Measurements from ENCODE around the gene PSD4.
A peak's percentile ranks its signal among the peaks of the same experiment; 100 is the strongest.

PSD4 gene

DNA sequence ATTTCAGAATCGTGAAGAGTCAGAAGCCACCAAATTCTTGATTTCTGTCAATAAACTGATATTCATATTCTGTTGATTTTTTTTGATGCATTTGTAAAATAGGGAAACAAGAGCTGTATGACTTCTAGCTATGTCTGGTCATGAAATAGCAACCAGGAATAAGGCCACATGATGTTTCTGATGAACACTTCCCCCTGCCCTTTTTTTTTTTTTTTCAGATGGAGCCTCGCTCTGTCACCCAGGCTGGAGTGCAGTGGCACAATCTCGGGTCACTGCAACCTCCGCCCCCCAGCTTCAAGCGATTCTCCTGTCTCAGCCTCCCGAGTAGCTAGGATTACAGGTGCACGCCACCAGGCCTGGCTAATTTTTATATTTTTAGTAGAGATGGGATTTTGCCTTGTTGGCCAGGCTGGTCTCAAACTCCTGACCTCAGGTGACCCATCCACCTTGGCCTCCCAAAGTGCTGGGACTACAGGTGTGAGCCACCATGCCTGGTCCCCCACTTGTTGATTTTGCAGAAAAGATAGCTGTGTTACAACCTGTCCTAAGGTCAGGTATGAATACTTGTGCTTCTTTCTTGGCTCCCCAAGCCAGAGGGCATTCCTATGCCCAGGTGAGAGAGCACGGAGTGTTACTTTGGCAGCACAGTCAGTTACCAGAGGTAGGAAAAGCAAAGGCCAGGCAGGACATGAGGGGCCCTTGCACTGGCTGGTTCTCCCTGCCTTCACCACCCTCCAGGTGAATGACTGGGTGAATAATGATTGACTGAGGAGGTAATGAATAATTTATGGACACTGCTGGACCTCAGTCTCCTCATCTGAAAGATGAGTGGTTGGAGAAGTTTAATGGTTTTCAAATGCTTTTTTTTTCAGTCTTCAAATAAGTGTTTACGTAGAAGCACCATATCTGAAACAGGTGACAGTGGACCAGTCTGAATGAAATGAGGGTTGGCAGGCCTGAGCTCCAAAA is 65.4 kb downstream of the PSD4 start:
- DNase-seq (ENCODE audit: low read depth), result no peak

DNA sequence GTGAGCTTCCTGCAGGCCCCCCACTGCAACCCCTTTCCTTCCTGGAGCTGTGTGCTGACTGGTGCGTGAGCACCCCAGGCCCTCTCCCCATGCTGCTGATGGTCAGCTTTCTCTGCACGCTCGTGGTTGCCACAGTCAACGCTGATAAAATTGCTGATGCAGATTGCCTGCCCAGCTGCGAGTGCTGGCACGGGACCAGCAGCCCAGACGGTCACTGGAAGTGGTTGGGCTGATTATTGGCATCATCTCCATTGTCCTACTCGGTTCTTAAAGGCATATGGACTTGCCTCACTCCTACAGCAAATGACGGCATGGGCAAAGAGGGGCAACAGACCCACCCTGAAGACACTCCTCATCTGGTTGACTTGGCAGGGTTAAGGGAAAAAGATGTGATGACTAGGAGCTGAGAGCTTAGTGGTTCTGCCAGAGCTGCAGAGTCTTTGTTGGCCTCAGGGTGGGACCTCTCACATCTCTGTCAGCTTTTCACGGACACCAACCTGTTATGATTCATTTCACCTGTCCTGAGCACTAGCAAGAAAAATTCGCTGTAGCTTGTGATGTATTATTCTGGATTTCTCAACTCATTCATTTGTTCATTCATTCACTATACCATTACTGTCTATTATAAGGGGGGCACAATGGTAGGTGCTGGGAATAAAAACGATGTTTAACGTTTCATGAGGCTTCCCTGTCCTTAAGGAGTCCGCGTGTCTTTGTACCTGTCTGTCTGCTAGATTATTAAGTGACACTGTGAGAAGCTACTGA is 66.6 kb downstream of the PSD4 start:
- DNase-seq (ENCODE audit: low read depth), result peak; percentile 96

DNA sequence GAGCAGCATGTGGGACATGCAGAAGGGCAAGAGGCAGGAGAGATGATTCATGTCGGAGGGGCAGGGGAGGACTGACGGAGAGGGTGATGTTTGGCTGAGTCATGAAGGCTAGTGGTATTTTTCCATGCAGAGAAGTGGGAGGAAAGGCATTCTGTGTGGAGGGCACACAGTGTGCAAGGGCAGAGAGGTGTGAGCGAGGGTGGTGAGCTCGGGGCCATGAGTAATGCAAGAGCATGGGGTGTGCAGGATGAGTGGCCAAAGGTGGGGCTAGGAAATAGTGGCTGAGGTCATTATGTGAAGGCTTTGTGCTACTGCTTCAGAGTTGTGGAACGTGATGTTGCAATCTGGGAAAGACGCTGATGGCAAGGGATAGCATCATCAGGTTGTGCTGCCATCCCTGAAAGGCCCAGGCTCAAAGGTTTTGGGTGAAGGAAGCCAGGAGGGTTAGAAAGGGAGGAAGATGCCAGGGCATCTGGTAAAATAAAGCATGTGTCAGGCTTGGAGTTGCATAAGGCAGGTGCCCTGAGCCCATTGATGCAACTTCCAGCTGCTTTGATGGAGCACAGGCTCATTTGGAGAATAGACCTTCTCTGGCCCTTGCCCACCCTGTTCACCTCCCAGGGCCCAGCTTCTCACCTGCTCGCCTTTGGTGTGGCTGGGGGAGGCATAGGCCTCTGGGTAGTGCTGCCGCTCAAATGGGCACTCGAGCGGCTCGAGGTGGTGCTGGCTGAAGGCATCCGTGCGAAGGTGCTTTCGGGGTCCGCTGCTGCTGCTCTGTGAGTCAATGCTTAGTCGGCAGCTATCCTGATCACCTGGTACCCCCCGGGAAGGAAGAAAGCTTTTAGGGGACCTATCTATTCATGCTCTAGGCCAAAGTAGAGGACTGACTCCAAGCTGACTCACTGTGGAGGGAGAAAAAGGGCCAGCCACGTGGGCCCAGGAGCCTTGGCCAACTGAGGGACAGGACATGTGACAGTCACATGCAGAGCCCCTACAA is 67.4 kb downstream of the PSD4 start:
- DNase-seq (ENCODE audit: low read depth), result peak; percentile 98

DNA sequence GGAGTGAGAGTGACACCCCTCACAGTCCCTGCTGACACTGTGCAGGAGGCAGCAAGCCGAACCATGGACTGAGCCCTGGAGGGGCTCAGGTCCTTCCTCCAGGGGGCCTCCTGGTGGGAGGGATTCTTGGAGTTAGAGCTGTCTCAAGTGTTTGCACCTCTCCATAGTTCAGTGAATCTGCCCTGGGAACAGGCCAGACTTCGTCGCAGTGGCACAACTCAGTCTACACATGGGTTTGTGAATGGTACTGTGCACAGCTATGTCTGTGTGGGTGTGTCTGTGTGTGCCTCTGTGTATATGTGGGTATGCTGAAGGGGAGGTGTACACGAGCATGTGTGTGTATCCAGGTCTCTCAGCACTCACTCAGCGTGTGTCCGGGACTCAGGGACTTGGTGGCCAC is 68.6 kb downstream of the PSD4 start:
- no peak for DNase-seq (ENCODE audit: low read depth)

DNA sequence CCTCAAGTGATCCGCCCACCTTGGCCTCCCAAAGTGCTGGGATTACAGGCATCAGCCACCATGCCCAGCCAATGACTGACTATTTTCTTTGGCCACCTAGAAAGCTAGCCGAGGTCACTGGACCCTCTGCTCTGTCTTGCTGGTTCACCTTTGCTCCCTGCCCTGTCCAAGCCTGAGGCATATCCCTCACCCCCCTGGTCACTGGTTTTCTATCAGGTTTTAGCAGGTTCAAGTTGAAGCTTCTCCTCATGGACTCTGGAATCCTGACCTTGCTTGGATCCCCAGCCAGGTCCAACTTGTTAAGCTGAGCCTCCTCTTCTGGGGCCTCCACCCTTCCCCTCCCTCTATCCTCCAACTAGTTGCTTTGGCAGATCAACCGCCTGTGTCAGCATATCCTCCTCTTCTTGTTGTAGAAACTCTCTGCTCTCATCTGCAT is 71.5 kb downstream of the PSD4 start:
- no peak for DNase-seq (ENCODE audit: low read depth)

DNA sequence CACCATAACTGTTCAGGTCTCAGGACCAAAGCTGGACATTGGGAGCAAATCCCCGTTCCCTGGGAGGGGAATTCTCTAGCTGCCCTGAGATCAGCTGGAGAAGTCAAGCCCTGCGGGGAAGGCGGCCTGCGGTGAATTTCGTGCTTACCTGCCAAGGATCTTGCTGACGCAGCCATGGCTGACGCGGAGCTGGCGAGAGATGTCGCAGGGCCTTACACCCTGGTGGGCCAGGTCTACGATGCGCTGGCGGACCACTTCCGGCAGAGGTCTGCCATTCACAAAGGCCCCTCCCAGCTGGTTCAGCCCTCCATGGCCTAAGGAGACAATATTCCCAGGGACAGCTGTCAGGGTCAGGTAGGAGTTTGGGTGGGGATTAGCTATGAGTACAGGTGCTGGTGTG is 72.8 kb downstream of the PSD4 start:
- no peak for DNase-seq (ENCODE audit: low read depth)

DNA sequence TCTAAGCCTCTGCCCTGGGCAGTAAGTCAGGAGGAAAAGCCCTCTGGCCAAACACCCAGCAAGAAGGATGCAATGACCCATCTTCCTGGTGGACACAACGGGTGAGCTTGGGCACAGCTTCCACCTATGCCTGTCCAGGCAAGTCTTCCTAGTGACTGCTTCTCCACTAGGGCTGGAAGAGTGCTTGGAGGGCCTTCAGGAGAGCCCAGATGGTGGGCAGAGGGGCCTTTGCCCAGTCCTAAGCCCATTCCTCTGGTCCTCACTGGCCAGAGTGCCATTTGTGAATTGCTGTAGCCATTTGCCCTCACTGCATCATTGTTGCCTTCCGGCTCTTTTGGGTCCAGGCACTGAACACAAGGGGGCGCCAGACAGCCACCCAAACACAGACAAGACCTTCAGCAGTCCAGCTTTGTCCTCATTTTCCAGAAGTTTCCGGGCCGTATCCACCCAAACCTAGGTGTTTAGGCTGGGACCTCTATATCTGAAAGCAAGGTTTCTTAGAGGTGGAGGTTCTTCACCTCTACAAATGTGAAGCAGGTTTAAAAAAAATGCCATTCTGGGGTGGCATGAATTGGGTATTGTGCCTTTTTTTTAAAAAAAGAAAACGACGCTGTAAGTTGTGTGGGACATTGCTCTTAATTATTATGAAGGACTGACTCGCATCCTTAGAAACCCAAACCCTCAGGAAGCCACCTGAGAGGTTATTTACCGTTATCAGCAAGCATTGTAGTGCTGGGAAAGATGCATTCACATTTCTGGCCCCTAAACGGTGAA is 75.4 kb downstream of the PSD4 start:
- peak; percentile 67 for DNase-seq (ENCODE audit: low read depth)

DNA sequence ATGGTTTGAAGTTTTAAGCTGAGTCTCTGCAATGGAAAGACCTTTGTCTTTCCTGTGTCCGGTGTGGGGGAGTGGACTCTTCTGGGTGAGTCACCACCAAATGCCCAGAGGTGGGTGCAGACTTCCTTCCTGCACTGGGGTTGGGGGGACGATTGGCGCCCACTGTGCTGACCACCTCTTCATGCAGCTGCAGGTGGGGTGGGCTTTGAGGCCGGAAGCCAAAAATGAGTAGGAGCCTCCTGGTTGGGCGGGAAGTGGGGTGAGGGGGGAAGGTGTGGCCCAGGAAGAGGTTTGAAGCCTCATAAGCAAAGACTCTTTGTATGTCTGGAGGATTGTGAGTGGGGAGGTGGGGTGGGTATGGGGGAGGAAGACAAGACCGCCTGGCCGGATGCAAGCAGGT is 77.3 kb downstream of the PSD4 start:
- DNase-seq (ENCODE audit: low read depth), result no peak

DNA sequence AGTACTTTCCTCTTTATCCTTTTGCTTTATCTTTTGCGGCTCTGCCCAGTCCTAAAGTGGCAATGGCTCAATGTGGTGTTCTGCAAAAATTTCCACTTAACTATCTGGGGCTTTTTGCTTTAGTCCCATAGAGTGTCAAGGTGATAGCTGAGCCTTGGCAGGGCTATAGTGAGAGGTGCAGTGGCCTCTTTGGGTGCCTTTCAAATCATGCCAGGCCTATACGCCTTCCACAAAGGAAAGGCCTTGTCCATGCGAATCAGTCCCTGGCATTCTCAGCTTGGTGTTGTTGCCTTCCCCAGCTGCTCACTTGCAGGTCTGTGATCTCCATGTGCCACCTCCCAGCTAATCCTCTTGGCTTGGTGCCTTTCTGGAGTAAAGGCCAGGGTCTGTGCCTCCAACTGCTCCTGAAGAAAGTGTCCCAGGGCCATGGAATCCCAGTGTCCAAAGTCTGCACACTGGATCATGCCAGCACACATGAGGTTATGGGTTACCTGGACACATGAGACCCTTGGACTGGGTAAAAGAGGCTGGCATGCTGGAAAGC is 78.3 kb downstream of the PSD4 start:
- no peak for DNase-seq (ENCODE audit: low read depth)

DNA sequence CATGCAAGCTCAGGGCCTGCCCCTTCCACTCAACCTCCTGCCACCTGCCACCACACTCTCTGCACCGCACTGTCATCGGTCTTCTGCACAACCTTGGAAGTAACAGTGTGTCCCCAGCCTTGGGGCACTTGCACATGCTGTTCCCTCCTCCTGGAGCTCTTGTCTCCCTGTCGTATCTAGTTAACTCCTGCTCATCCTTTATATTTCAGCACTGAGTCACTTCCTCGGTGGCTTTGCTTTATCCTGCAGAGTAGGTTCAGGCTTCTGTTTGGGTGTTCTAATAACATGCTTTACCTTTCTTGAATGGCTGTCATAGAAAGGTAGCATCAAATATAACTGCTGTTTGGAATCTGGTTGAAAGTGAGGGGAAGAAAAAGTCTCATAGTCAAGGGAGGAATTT is 79.7 kb downstream of the PSD4 start:
- DNase-seq (ENCODE audit: low read depth), result no peak

DNA sequence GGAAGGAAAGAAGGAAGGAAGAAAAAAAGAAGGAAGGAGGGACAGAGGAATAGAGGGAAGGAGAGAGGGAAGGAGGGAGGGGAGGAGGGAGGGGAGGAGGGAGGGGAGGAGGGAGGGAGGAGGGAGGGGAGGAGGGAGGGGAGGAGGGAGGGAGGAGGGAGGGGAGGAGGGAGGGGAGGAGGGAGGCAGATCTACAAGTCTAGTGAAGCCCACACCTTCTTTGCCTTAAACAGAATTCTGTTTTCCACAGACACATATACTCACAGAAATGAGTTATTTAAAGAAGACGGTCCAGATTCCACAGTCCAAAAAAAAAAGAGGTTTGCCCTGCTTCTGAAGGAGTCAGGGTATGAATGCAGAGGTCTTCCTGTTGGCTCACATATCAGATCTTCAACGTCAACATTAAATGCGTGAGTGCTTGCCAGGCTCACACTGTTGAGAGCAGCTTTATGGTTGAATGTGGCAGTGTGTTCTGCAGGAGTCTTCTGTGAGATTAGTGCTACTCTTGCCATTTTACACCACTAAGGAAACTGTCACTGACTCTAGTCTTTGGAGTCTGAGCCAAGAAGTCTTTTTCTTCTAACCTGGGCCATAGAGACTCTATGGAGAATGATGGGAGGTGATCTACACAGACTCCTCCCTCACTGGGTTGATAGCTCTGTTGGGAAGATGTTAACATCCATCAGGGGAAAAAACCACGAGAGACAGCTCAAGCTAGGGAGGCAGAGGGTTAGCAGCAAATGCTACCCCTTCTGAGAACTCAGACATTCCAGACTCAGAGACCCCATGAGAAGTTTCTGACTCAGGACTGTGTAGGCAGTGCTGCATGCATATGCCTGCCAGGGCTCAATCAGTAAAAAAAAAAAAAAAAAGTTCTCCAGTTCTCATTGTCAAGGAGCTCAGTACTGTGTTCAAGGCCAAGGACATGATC is 81.6 kb downstream of the PSD4 start:
- no peak for DNase-seq (ENCODE audit: low read depth)

DNA sequence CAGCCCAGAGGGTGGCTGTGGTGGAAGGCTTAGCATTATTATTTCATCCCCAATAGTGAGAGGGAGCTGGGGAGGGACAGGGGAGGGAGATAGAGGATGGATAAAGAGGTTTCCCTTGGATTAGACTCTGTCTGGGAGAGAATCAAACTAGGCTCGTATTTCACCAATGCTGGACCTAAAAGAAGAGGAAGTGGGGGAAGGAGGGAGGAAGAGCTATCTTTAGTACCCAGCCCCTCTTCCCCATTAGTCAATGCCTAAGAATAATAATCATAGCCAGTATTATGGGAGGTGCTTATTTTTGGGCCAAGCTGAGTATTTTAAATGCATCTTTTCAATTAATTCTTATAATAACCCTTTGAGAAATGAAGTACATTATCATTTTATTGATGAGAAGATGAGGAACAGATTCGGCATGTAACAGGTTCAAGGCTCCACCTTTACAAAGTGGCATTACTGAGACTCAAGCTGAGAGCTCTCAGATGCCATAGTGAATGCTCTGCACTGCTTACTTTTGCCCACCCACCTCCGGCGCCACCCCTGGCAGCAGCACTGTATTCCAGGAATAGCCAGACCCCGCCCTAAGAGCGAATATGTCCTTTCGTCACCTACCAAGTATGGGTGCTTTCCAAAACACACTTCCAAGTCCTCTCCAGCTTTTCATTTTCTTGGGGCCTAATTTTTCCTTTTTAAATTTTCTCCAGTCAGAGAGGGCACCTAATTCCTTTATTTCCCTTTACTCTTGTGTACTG is 83.9 kb downstream of the PSD4 start:
- no peak for DNase-seq (ENCODE audit: low read depth)

DNA sequence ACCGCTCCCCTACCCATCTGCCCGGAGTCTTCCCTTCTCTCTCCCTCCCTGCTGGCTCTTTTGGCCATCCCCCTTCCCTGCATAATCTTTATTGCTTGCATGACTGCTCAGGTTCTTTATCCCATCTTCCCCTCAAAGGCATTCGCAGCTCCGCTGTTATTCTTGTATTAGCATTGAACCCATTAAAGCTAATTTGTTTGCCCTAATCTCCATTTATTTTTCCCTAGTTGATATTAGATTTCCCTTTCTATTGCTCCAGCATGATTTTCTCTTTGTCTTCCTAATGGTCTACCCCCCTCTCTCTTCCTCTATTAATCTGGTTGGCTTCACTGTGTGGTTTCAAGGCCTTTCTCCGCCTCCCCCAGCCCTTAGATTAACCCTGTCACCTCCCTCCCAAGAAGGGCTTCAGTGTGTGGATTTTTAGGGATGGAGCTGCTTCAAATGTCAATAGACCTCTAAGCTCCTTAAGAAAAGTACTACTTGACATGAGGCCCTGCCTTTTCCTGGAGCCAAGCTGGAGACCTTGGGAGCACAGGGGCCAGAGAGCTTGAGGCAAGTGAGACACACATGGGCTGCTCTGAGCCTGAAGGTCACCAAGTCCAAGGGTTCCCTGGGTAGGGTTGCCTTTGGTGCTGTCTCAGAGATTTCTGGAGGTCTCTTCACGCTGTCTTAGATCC is 84.8 kb downstream of the PSD4 start:
- DNase-seq (ENCODE audit: low read depth), result no peak
